ENCODE results near the gene CNOT10.

DNA sequence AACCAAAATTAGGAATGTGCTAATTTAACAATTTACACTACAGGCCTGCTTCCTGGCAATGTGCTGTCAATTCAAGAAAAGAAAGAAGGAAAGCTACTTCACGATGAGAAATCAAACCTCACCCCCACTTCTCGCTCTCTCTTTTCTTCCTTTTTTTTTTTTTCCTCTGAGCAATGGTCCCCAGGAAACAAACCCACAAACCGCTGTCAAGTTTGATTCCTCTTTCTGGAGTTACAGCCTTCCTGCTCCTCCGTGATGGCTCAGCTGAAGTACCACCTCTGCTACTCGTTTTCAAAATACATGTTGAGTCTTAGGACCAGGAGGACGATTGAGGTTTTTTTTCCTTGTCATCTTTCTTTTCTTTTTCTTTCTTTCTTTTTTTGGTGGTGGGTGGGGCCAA is 129.4 kb downstream of the CNOT10 start:
- TF ChIP-seq ELF4 (IDR thresholded peaks at IDR 0.05) (no peak), FOXM1 (IDR thresholded peaks at IDR 0.05; ENCODE audit: borderline replicate concordance) (no peak), FOXA1 (IDR thresholded peaks at IDR 0.05) (no peak), ARNT (IDR thresholded peaks at IDR 0.05) (no peak), SP1 (IDR thresholded peaks at IDR 0.05) (no peak), ZNF384 (IDR thresholded peaks at IDR 0.05) (no peak), CTBP1 (IDR thresholded peaks at IDR 0.05; ENCODE audit: borderline replicate concordance) (no peak), TARDBP (IDR thresholded peaks at IDR 0.05) (no peak), LEF1 (IDR thresholded peaks at IDR 0.05; ENCODE audit: borderline replicate concordance) (no peak), FOXK2 (IDR thresholded peaks at IDR 0.05) (no peak), SUZ12 (IDR thresholded peaks at IDR 0.05) (no peak), HDGF (IDR thresholded peaks at IDR 0.05; ENCODE audit: borderline replicate concordance) (no peak), NFRKB (IDR thresholded peaks at IDR 0.05) (no peak)
- TF ChIP-seq, protein P1, sequence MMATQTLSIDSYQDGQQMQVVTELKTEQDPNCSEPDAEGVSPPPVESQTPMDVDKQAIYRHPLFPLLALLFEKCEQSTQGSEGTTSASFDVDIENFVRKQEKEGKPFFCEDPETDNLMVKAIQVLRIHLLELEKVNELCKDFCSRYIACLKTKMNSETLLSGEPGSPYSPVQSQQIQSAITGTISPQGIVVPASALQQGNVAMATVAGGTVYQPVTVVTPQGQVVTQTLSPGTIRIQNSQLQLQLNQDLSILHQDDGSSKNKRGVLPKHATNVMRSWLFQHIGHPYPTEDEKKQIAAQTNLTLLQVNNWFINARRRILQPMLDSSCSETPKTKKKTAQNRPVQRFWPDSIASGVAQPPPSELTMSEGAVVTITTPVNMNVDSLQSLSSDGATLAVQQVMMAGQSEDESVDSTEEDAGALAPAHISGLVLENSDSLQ (IDR thresholded peaks at IDR 0.05): no peak
